CD4-positive, CD25-positive, alpha-beta regulatory T cell (primary cell): ENCODE data around the gene TYK2. TPM values are rescaled to one million over a fixed set of nuclear protein-coding genes. Genes with fewer than 3 reads are reported as not detected.

ENCODE experiments used
- ATAC-seq, 2 donors: fragments of 150-1000 bp; cut with Tn5 transposase; one replicate each; pipeline ENCODE4 v1.10.0; 2021; ENCODE audit warnings: low read depth in 2 of 2, moderate number of reproducible peaks in 2 of 2, moderate library complexity in 1 of 2
- DNase-seq, 3 donors: peaks; one replicate each; pipeline versions ENCODE4 v3.0.0 to v3.0.0-alpha.2; 2012 to 2022; ENCODE audit warnings: mixed read lengths in 1 of 3
- H3K27ac ChIP-seq: one replicate; pipeline ENCODE4 v1.7.0; 2013; ENCODE audit warnings: mild to moderate bottlenecking, low read length; ENCODE audit not compliant: insufficient read depth, poor library complexity, severe bottlenecking
- H3K27me3 ChIP-seq: one replicate; pipeline ENCODE4 v1.7.0; 2013; ENCODE audit warnings: low read length; ENCODE audit not compliant: control insufficient read depth, insufficient read depth
- H3K36me3 ChIP-seq: one replicate; pipeline ENCODE4 v1.7.0; 2013; ENCODE audit warnings: mild to moderate bottlenecking, low read length, moderate library complexity; ENCODE audit not compliant: control insufficient read depth, insufficient read depth
- H3K4me1 ChIP-seq: 2 replicates; pipeline ENCODE4 v1.7.0; 2013; ENCODE audit warnings: mild to moderate bottlenecking, low read length; ENCODE audit not compliant: insufficient read depth, control insufficient read depth, poor library complexity, severe bottlenecking
- H3K4me3 ChIP-seq: one replicate; pipeline ENCODE4 v1.7.0; 2013; ENCODE audit warnings: low read depth, mild to moderate bottlenecking, low read length, moderate library complexity
- H3K9me3 ChIP-seq, 2 experiments: 1 replicate in 1 of 2; 2 replicates in 1 of 2; pipeline ENCODE4 v1.7.0; 2013; ENCODE audit warnings: low read length in 2 of 2, mild to moderate bottlenecking in 1 of 2, moderate library complexity in 1 of 2; ENCODE audit not compliant: control insufficient read depth in 2 of 2
- H3K27ac Mint-ChIP-seq, 3 donors: one replicate each; pipeline ENCODE4 v1.8.0; 2020 to 2022; ENCODE audit warnings: mild to moderate bottlenecking in 3 of 3, mixed read lengths in 3 of 3, moderate library complexity in 2 of 3
- H3K27me3 Mint-ChIP-seq: one replicate; pipeline ENCODE4 v1.8.0; 2022; ENCODE audit warnings: mild to moderate bottlenecking, mixed read lengths
- H3K36me3 Mint-ChIP-seq: one replicate; pipeline ENCODE4 v1.8.0; 2020; ENCODE audit warnings: mixed read lengths
- H3K4me1 Mint-ChIP-seq, 4 donors: one replicate each; pipeline ENCODE4 v1.8.0; 2020 to 2022; ENCODE audit warnings: mixed read lengths in 4 of 4, mild to moderate bottlenecking in 1 of 4
- H3K4me3 Mint-ChIP-seq, 4 donors: one replicate each; pipeline ENCODE4 v1.8.0; 2020 to 2022; ENCODE audit warnings: mild to moderate bottlenecking in 4 of 4, mixed read lengths in 4 of 4, moderate library complexity in 3 of 4
- H3K9me3 Mint-ChIP-seq, 7 donors: one replicate each; pipeline ENCODE4 v1.8.0; 2020 to 2022; ENCODE audit warnings: mixed read lengths in 7 of 7, mild to moderate bottlenecking in 3 of 7, moderate library complexity in 2 of 7
- polyA plus RNA-seq, 4 donors: library from polyadenylated mRNA; unstranded; fragments of 300-500 nt; fragmentation: Illumina TruSeq; gene quantifications; one replicate each; pipeline ENCODE4 v1.2.3, GENCODE V29; 2021
- total RNA-seq: library from RNA; stranded (reverse); gene quantifications from one replicate; pipeline ENCODE4 v1.2.3, GENCODE V29; 2022

Gene TYK2
- total and polyA plus RNA-seq, 5 donors from 2014 or later: 50.3 to 304 (median 54.8) TPM

DNA sequence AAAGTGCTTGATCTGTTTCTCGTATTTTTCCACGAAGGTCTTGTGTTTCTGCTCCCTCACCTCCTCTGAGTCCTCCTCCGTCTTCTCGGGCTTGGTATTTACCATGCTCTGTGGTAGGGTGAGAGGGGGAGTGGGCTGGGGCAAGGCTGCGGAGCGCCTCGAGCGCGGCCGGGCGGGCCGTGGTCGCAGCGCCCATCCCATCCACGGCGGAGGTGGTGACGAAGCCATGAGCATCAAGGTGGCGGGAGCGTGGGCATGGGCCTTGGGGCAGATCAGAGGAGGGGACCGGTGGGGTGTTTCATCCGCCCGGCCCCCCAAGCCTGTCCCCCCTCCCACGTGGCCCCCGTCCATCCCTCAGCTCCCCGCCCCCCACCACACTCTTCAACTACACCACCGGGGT is 15.1 kb upstream of the TYK2 start:
- Histone ChIP-seq H3K27me3 (no peaks in the 10 kb centered on the region), H3K4me1 (no peaks in the 10 kb centered on the region), H3K36me3 (peaks cover 45% of the 10 kb centered on the region), H3K4me3 (no peak overlapping the region), H3K9me3 (no peaks in the 10 kb centered on the region), H3K27ac (no peak overlapping the region)
- Mint-ChIP-seq H3K9me3 (peaks cover 0 to 2% (median 0%) of the 10 kb centered on the region in 7 donors), H3K27ac (no peak overlapping the region), H3K4me3 (no peak overlapping the region), H3K27me3 (no peaks in the 10 kb centered on the region), H3K36me3 (peaks cover 20% of the 10 kb centered on the region), H3K4me1 (peaks cover 0 to 25% (median 7%) of the 10 kb centered on the region in 4 donors)
- ATAC-seq (no peak), DNase-seq (no peak)

GRCh38 chr19:10395003-10395402 is 14.6 kb upstream of the TYK2 start:
- DNase-seq: no peak
- Mint-ChIP-seq H3K4me3 (no peak overlapping the region), H3K36me3 (peaks cover 20% of the 10 kb centered on the region), H3K9me3 (peaks cover 0 to 2% (median 0%) of the 10 kb centered on the region in 7 donors), H3K4me1 (peaks cover 0 to 20% (median 5%) of the 10 kb centered on the region in 4 donors), H3K27me3 (no peaks in the 10 kb centered on the region), H3K27ac (no peak overlapping the region)
- Histone ChIP-seq H3K4me1 (no peaks in the 10 kb centered on the region), H3K9me3 (no peaks in the 10 kb centered on the region), H3K4me3 (no peak overlapping the region), H3K27me3 (no peaks in the 10 kb centered on the region), H3K27ac (no peak overlapping the region), H3K36me3 (peaks cover 45% of the 10 kb centered on the region)
- ATAC-seq: no peak

- Mint-ChIP-seq H3K27me3 (no peaks in the 10 kb centered on the region), H3K4me3 (no peak overlapping the region), H3K4me1 (peaks cover 2 to 16% (median 5%) of the 10 kb centered on the region in 4 donors), H3K27ac (no peak overlapping the region), H3K9me3 (peaks cover 0 to 2% (median 0%) of the 10 kb centered on the region in 7 donors), H3K36me3 (peaks cover 15% of the 10 kb centered on the region)
- no peak for DNase-seq
- H3K27me3 ChIP-seq: no peaks in the 10 kb centered on the region
- ATAC-seq: no peak
- H3K27ac ChIP-seq: no peak overlapping the region
- no peak overlapping the region for H3K4me3 ChIP-seq
- peaks cover 40% of the 10 kb centered on the region for H3K36me3 ChIP-seq
- peaks cover 6% of the 10 kb centered on the region for H3K4me1 ChIP-seq
- H3K9me3 ChIP-seq: no peaks in the 10 kb centered on the region
These were observed 12.8 kb upstream of the TYK2 start for GRCh38 chr19:10393137-10393536.

GRCh38 chr19:10392120-10392519 is 11.7 kb upstream of the TYK2 start:
- H3K9me3 ChIP-seq: no peaks in the 10 kb centered on the region
- no peak overlapping the region for H3K27ac ChIP-seq
- Mint-ChIP-seq H3K27me3 (no peaks in the 10 kb centered on the region), H3K27ac (peak overlapping the region in 1 of 3 donors; percentile 15), H3K4me3 (no peak overlapping the region), H3K9me3 (peaks cover 0 to 2% (median 0%) of the 10 kb centered on the region in 7 donors), H3K4me1 (peaks cover 0 to 9% (median 4%) of the 10 kb centered on the region in 4 donors), H3K36me3 (peaks cover 15% of the 10 kb centered on the region)
- H3K4me1 ChIP-seq: peaks cover 6% of the 10 kb centered on the region
- peaks cover 38% of the 10 kb centered on the region for H3K36me3 ChIP-seq
- H3K27me3 ChIP-seq: no peaks in the 10 kb centered on the region
- no peak for DNase-seq
- ATAC-seq: no peak
- no peak overlapping the region for H3K4me3 ChIP-seq

- peaks cover 0 to 2% (median 0%) of the 10 kb centered on the region in 7 donors for H3K9me3 Mint-ChIP-seq
- ATAC-seq (peak; percentile 46 to 61), DNase-seq (peak in 2 of 3 donors; percentile 58 to 79)
- no peaks in the 10 kb centered on the region for H3K27me3 Mint-ChIP-seq
- Histone ChIP-seq H3K4me3 (no peak overlapping the region), H3K27me3 (no peaks in the 10 kb centered on the region), H3K36me3 (peaks cover 38% of the 10 kb centered on the region), H3K27ac (no peak overlapping the region), H3K9me3 (no peaks in the 10 kb centered on the region), H3K4me1 (peaks cover 6% of the 10 kb centered on the region)
- H3K27ac Mint-ChIP-seq: peak overlapping the region; percentile 26 to 88 (median 63)
- peak overlapping the region in 1 of 4 donors; percentile 35 for H3K4me3 Mint-ChIP-seq
- H3K4me1 Mint-ChIP-seq: peaks cover 0 to 7% (median 4%) of the 10 kb centered on the region in 4 donors
- H3K36me3 Mint-ChIP-seq: peaks cover 8% of the 10 kb centered on the region
These were observed 10.4 kb upstream of the TYK2 start for GRCh38 chr19:10390652-10391286.

DNA sequence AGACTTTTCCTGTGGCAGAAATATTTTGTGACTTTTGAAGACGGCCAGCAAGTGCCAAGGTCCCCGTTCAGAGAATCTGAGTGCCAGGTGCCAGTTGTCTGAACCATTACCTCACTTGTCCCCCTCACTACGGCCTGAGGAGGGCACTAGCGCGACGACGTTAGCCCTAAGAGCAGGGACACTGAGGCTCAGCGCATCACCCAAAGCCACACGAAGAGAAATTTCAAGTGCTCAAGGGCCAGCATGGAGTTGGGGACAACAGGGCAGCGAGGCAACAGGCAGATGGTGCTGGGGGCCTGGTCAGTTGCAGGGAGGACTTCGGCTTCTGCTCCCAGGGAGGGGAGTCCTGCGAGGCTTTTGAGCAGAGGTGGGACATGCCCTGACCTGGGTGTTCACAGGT is 9.5 kb upstream of the TYK2 start:
- no peaks in the 10 kb centered on the region for H3K27me3 Mint-ChIP-seq
- H3K4me1 Mint-ChIP-seq: peaks cover 0 to 7% (median 4%) of the 10 kb centered on the region in 4 donors
- no peak for ATAC-seq
- no peaks in the 10 kb centered on the region for H3K9me3 ChIP-seq
- H3K9me3 Mint-ChIP-seq: peaks cover 0 to 2% (median 0%) of the 10 kb centered on the region in 7 donors
- H3K27me3 ChIP-seq: no peaks in the 10 kb centered on the region
- DNase-seq: no peak
- H3K36me3 Mint-ChIP-seq: peaks cover 8% of the 10 kb centered on the region
- no peak overlapping the region for H3K27ac Mint-ChIP-seq
- no peak overlapping the region for H3K27ac ChIP-seq
- H3K4me3 Mint-ChIP-seq: peak overlapping the region in 1 of 4 donors; percentile 13
- H3K4me1 ChIP-seq: peaks cover 6% of the 10 kb centered on the region
- peaks cover 33% of the 10 kb centered on the region for H3K36me3 ChIP-seq
- H3K4me3 ChIP-seq: no peak overlapping the region

DNA sequence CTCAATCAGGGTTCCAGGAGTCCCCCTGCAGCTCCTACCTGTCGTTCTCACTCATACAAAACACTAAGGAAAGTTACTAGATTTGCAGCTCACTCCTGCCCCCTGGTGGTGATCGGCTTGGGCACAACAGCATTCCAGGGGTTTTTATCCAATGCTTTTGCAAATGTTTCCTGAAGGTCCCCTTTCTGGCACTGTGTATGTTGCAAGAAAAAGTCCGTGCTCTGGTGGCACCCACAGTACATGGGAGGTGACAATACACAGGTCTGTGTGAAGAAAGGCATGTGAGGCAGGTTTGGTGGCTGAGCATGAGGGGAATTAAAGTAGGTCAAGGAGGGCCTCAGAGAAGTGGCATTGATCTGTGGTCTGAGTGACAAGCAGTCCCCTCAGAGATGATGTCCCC is 8.6 kb upstream of the TYK2 start:
- Mint-ChIP-seq H3K27ac (no peak overlapping the region), H3K36me3 (peaks cover 8% of the 10 kb centered on the region), H3K4me3 (peak overlapping the region in 2 of 4 donors; percentile 55 to 65), H3K9me3 (peaks cover 0 to 2% (median 0%) of the 10 kb centered on the region in 7 donors), H3K27me3 (peaks cover 1% of the 10 kb centered on the region), H3K4me1 (peaks cover 2 to 7% (median 5%) of the 10 kb centered on the region in 4 donors)
- no peak overlapping the region for H3K27ac ChIP-seq
- H3K4me3 ChIP-seq: no peak overlapping the region
- ATAC-seq: peak; percentile 36 to 38
- no peaks in the 10 kb centered on the region for H3K27me3 ChIP-seq
- H3K4me1 ChIP-seq: peaks cover 6% of the 10 kb centered on the region
- no peaks in the 10 kb centered on the region for H3K9me3 ChIP-seq
- peak; percentile 69 to 76 (median 71) for DNase-seq
- H3K36me3 ChIP-seq: peaks cover 26% of the 10 kb centered on the region

GRCh38 chr19:10384580-10384979 is 4.2 kb upstream of the TYK2 start:
- Histone ChIP-seq H3K27me3 (no peaks in the 10 kb centered on the region), H3K27ac (no peak overlapping the region), H3K4me3 (no peak overlapping the region), H3K36me3 (no peaks in the 10 kb centered on the region), H3K9me3 (no peaks in the 10 kb centered on the region), H3K4me1 (peaks cover 18% of the 10 kb centered on the region)
- peaks cover 5 to 22% (median 16%) of the 10 kb centered on the region in 4 donors for H3K4me1 Mint-ChIP-seq
- DNase-seq: no peak
- no peak overlapping the region for H3K4me3 Mint-ChIP-seq
- ATAC-seq: no peak
- peaks cover 8% of the 10 kb centered on the region for H3K27me3 Mint-ChIP-seq
- no peak overlapping the region for H3K27ac Mint-ChIP-seq
- peaks cover 4% of the 10 kb centered on the region for H3K36me3 Mint-ChIP-seq
- no peaks in the 10 kb centered on the region for H3K9me3 Mint-ChIP-seq
